LNCaP clone FGC (cell line): Measurements from ENCODE around the gene HCN2.
"Not testable (repeated sequence)": the region's sequence is repeated elsewhere in the genome, so short reads cannot be mapped to it uniquely, and the experiment has no call there.

Experiments
- DNase-seq: peaks from one replicate; pipeline ENCODE4 v3.0.0-alpha.2; 2011; ENCODE audit warnings: low read depth
- H3K4me3 ChIP-seq: 2 replicates; pipeline ENCODE4 v1.5.1; 2011; ENCODE audit warnings: mild to moderate bottlenecking, low read depth, low read length, control low read depth
- TF ChIP-seq, protein P1 (sequence below): IDR thresholded peaks from 2 replicates; pipeline ENCODE4 v1.5.1; 2012; ENCODE audit warnings: mild to moderate bottlenecking; ENCODE audit not compliant: control insufficient read depth, insufficient read depth; ENCODE audit errors: extremely low read depth

Gene HCN2

DNA sequence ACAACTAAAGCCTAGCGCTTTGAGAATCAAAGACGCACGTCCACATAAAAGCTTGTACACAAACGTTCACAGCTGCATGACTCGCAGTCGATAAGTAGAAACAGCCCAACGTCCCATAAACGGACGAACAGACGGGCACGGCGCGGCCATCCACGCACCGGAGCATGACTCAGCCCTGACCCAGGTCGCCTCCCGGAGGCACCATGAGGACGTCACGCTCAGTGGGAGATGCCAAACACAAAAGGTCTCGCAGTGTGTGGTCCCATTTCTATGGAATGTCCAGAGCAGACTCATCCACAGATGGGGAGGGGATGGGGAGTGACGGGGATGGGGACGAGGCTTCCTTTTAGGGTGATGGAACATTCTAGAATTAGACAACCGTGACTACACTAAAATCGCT lies 34.3 kb downstream of the HCN2 start:
- DNase-seq = no peak
- H3K4me3 ChIP-seq = no peak overlapping the region
- TF ChIP-seq, protein P1, sequence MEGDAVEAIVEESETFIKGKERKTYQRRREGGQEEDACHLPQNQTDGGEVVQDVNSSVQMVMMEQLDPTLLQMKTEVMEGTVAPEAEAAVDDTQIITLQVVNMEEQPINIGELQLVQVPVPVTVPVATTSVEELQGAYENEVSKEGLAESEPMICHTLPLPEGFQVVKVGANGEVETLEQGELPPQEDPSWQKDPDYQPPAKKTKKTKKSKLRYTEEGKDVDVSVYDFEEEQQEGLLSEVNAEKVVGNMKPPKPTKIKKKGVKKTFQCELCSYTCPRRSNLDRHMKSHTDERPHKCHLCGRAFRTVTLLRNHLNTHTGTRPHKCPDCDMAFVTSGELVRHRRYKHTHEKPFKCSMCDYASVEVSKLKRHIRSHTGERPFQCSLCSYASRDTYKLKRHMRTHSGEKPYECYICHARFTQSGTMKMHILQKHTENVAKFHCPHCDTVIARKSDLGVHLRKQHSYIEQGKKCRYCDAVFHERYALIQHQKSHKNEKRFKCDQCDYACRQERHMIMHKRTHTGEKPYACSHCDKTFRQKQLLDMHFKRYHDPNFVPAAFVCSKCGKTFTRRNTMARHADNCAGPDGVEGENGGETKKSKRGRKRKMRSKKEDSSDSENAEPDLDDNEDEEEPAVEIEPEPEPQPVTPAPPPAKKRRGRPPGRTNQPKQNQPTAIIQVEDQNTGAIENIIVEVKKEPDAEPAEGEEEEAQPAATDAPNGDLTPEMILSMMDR = no peak

DNA sequence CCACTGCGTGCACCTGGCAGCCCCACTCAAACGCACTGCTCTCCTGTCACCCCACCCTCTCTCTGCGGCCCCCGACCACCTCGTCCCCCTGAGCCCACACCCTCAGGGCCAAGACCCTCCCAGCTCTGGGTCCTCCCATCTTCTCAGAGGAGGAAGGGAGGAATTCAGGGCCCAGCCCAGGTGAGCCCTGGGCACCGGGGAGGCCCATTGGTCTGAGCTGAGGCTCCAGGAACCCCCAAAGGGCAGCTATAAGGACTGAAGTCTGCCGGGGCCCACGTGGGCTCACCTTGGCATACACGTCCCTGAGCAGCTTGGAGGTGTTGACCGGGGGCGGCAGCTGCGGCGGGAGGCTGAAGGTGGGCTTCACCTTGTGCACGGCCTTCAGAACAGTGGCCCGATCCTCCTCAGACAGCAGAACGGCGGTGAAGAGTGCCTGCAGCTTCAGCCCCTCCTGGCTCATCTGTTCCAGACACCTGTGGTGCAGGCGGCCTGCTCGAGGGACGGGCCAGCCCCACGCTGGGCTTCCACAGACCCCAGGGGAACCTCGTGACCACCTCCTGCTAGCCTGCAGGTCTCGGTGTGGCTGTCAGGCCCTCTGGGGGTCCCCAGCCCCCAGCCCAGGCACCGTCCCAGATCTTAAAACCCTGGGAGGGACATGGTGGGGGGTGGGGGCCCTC lies 34.9 kb downstream of the HCN2 start:
- TF ChIP-seq, protein P1 = no peak
- no peak for DNase-seq

GRCh38 chr19:625257-625656 lies 35.6 kb downstream of the HCN2 start:
- DNase-seq = no peak
- no peak overlapping the region for H3K4me3 ChIP-seq

More for the DNA sequence above, 34.9 kb downstream of the HCN2 start:
- no peak overlapping the region for H3K4me3 ChIP-seq

GRCh38 chr19:626566-626965 lies 36.9 kb downstream of the HCN2 start:
- not testable (repeated sequence) for DNase-seq, H3K4me3 ChIP-seq

More at GRCh38 chr19:625257-625656, 35.6 kb downstream of the HCN2 start:
- TF ChIP-seq, protein P1 = no peak

- TF ChIP-seq, protein P1 = no peak
- DNase-seq = no peak
- H3K4me3 ChIP-seq = no peak overlapping the region
These were observed 38.5 kb downstream of the HCN2 start for GRCh38 chr19:628168-628567.

- DNase-seq, H3K4me3 ChIP-seq: not testable (repeated sequence)
These were observed 39.8 kb downstream of the HCN2 start for GRCh38 chr19:629515-629914.

DNA sequence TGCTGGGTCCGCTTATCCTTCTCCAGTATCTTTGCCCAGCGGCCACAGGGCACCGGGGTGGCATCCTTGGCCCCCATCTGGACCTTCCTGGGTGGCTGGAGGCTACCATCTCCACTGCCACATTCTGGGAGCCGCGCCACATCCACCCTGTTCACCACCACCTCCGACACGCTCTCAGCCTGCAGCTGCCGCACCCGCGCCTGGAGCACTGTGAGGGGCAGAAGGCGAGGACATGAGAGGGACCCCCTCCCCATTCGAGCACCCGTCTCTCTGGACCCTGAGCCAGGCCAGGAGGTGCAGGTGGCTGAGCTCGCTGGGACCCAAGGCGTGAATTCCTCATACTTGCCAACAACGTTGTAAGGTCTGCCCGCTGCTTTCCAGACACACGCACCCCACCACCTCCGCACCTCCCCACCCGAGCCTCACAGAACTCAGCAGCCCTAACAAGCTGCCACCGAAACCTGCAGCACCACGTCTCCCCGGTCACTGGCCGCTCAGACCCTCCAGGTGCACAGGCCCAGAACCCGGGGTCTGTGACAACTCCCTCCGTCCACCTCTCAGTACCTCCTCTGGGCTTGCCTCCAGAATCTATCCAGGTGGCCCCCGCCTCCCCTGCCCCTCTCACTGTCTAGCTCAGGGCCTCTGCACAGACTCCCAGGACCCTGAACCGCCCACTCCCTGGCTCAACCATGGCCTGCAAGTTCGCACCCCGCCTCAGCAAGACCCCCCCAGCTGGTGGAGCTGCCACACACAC lies 40.5 kb downstream of the HCN2 start:
- no peak for DNase-seq
- H3K4me3 ChIP-seq = no peak overlapping the region
- TF ChIP-seq, protein P1 = no peak

GRCh38 chr19:632579-633067 lies 42.9 kb downstream of the HCN2 start:
- DNase-seq = no peak
- peak overlapping the region; percentile 93 for H3K4me3 ChIP-seq
- TF ChIP-seq, protein P1 = no peak
